Activated naive CD8-positive, alpha-beta T cell treated with anti-CD3 and anti-CD28 coated beads for 36 hours (primary cell): ENCODE measurements around the gene CCDC78. TPM values are rescaled to one million over a fixed set of nuclear protein-coding genes. Genes with fewer than 3 reads are reported as not detected.

ENCODE experiments used
- total RNA-seq, 2 experiments: library from RNA; stranded (reverse); gene quantifications; one replicate each; pipeline ENCODE4 v1.2.3, GENCODE V29; 2021

The CCDC78 gene
- total RNA-seq, 2 experiments from 2014 or later: 6.5 to 8.1 TPM

Other genes starting within 250 kb of the CCDC78 start
- gene CAPN15, start 198.7 kb downstream of the CCDC78 start, total RNA-seq: 10 to 100 TPM; 86.4 to 91.3 TPM
- gene PRR35, start 166.0 kb downstream of the CCDC78 start, total RNA-seq: not detected
- under 1 TPM; 0.54 to 0.76 TPM for gene NHLRC4, start 159.4 kb downstream of the CCDC78 start, total RNA-seq
- gene PIGQ, start 156.5 kb downstream of the CCDC78 start, total RNA-seq: 10 to 100 TPM; 28.8 to 29.1 TPM
- 1 to 10 TPM; 7.2 to 7.6 TPM for gene RAB40C, start 136.4 kb downstream of the CCDC78 start, total RNA-seq
- gene WFIKKN1, start 95.5 kb downstream of the CCDC78 start, total RNA-seq: under 1 TPM in 1 of 2 experiments, not detected in 1; 0.10 TPM
- 100 to 1,000 TPM; 127 to 128 TPM for gene METTL26, start 90.1 kb downstream of the CCDC78 start, total RNA-seq
- gene MCRIP2, start 84.6 kb downstream of the CCDC78 start, total RNA-seq: 10 to 100 TPM; 56.0 to 60.3 TPM
- 10 to 100 TPM; 84.5 to 86.0 TPM for gene WDR90, start 77.1 kb downstream of the CCDC78 start, total RNA-seq
- gene RHOT2, start 58.3 kb downstream of the CCDC78 start, total RNA-seq: 100 to 1,000 TPM; 123 to 128 TPM
- gene RHBDL1, start 50.8 kb downstream of the CCDC78 start, total RNA-seq: under 1 TPM; 0.49 to 0.72 TPM
- 10 to 100 TPM; 74.3 to 82.1 TPM for gene STUB1, start 46.0 kb downstream of the CCDC78 start, total RNA-seq
- gene JMJD8, start 42.1 kb downstream of the CCDC78 start, total RNA-seq: 10 to 100 TPM; 37.2 to 43.0 TPM
- gene WDR24, start 36.0 kb downstream of the CCDC78 start, total RNA-seq: 10 to 100 TPM; 20.8 to 21.7 TPM
- gene FBXL16, start 20.6 kb downstream of the CCDC78 start, total RNA-seq: 1 to 10 TPM; 3.2 to 6.0 TPM
- gene METRN, start 11.3 kb downstream of the CCDC78 start, total RNA-seq: 10 to 100 TPM; 22.3 to 25.3 TPM
- gene ANTKMT, start 5.3 kb downstream of the CCDC78 start, total RNA-seq: 10 to 100 TPM; 37.3 to 40.1 TPM
- gene HAGHL, start 663 bp upstream of the CCDC78 start, total RNA-seq: 10 to 100 TPM; 22.9 to 24.4 TPM
- gene CIAO3, start 14.6 kb upstream of the CCDC78 start, total RNA-seq: 10 to 100 TPM; 18.3 to 19.8 TPM
- gene MSLN, start 34.3 kb upstream of the CCDC78 start, total RNA-seq: not detected
- gene RPUSD1, start 61.9 kb upstream of the CCDC78 start, total RNA-seq: 10 to 100 TPM; 41.8 to 42.3 TPM
- 100 to 1,000 TPM in 1 of 2 experiments, 10 to 100 TPM in 1; 98.3 to 100 TPM for gene CHTF18, start 62.2 kb upstream of the CCDC78 start, total RNA-seq
- not detected for gene GNG13, start 74.3 kb upstream of the CCDC78 start, total RNA-seq
- 1 to 10 TPM; 7.0 to 8.1 TPM for gene LMF1, start 244.5 kb upstream of the CCDC78 start, total RNA-seq